T-helper 22 cell (primary cell): ENCODE measurements around the gene UTF1.
"Not testable (repeated sequence)": the region's sequence is repeated elsewhere in the genome, so short reads cannot be mapped to it uniquely, and the experiment has no call there.

Source experiments
- DNase-seq: peaks from one replicate; pipeline ENCODE4 v3.0.0-alpha.2; 2020; ENCODE audit warnings: low read depth

Gene UTF1

DNA sequence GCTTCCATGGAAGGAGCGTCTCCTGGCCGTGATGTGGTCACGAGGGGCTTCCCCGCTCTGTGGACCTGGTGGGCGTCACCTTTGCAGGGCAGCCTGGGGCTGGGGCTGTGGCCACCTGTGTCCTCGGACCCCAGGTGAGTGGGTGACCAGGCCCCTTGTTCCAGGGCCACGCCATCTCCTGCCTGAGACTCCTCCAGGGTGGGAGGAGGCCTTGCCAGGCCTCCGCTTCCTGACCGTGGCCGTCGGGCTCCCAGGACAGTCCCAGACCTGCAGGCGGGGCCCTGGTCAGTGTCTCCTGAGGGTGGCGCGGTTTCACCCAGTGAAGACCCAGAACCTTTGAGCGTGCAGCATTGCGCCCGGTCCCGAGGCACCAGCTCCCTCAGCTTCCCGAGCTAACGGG lies 20.4 kb upstream of the UTF1 start:
- no peak for DNase-seq

DNA sequence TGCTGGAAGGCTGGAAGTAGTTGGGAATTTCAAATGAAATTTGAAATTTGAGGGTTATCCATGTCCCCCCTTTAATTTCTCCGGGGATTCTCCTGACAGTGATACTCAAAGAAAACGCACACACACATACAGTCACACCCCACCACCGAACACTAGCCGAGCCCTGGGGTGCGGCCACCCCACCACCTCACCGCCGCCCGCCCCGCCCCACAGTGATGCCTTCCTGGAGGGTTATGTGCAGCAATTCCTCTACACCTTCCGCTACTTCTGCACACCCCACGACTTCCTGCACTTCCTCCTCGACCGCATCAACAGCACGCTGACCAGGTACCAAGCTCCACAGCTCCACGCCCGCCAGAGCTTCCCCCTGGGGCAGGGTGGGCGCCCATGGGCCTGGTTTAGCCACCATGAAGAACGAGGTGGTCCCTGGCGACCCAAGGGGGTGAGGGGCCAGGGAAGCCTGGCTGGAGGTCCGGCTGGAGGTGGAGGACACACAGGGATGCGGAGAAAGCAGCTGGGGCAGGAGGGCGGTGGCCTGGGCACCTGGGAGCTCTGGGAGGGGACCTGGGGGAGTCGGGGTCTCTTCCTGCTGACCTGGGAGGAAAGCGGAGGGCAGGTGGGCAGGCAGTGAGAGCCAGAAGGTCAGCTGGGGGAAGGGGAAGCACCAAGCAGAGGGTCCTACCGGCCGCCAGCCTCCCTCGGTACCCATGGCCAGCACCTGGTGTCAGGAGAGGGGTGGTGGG lies 19.4 kb upstream of the UTF1 start:
- no peak for DNase-seq

DNA sequence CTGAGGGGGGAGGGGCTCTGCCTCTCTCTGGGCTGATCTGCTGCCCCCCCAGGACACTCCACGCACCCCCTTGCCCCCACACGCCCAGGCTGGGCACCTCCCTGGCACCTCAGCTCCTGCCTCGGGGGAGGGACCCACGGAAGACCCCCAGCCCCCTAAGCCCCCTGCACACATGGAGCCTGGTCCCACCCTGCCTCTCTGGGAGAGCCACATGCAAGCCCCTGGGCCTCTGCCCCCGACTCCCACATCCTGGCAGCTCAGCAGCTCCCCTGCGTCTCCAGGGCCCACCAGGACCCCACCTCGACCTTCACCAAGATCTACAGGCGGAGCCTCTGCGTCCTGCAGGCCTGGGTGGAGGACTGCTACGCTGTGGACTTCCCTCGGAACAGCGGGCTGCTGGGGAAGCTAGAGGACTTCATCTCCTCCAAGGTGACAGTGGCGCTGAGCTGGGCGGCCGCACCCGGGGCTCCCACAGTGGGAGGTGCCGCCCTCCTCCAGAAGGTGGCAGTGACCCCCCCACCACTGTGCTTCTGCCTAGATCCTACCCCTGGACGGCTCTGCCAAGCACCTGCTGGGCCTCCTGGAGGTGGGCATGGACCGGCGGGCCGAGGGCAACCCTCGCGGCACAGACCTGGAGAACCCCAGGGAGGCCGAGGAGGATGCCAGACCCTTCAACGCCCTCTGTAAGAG lies 18.7 kb upstream of the UTF1 start:
- DNase-seq = no peak

DNA sequence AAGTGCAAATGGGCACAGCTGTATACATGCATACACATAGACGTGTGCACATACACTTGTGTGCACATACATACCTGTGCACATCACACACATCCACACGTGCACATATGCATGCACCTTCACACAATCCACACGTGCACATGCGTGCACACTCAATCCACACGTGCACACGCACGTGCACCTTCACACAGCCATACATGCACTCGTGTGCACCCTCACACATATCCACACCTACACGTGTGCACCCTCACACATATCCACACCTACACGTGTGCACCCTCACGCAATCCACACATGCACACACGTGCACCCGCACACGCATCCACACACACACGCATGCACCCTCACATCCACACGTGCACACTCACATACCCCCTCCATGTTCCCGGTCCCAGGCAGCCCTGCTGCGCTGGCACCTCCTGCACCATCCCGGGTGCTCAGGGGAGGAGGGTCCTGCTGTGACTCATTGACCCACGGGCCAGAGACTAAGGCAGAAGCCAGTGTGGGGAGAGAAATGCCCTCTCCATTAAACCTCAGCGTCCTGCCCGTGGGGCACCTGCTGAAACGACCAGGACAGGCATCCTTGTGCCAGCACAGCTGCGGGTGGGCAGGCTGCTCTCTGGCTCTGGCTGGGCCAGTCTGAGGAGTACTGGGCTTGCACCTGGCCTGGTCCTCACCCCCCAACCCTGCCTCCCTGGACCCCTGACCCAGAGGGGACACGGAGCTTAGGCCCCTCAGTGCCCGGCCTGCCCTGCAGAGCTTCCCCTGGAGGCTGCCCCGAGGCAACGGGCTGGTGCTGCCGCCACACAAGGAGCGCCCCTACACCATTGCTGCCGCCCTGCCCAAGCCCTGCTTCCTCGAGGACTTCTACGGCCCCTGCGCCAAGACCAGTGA lies 17.8 kb upstream of the UTF1 start:
- DNase-seq = no peak

DNA sequence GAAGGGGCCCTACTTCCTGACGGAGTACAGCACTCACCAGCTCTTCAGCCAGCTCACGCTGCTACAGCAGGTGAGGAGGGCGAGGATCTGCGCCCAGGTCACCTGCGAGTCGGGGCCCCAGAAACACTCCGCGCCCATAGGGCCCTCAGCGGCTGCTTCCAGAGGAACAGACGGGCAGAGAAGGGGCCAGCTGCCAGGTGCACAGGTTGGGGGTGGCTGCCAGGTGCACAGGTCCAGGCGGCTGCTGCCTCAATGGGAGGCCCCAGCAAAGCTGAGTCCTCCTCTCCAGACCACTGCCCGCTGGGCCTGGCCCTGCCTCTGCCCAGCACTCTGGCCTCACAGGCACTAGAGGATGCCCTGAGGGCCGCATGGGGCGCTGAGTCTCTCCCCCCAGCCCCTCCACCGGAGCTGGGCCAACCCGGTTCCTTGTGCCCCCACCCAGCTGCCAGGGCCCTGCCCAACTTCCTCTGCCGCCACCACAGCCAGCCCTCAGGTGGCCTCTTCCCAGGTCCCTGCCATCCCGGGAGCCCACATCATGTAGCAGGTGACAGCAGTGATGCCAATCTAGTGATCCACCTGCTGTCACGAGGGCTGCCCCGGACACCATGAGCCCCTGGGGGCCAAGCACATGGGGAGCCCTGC lies 17.0 kb upstream of the UTF1 start:
- DNase-seq = no peak

DNA sequence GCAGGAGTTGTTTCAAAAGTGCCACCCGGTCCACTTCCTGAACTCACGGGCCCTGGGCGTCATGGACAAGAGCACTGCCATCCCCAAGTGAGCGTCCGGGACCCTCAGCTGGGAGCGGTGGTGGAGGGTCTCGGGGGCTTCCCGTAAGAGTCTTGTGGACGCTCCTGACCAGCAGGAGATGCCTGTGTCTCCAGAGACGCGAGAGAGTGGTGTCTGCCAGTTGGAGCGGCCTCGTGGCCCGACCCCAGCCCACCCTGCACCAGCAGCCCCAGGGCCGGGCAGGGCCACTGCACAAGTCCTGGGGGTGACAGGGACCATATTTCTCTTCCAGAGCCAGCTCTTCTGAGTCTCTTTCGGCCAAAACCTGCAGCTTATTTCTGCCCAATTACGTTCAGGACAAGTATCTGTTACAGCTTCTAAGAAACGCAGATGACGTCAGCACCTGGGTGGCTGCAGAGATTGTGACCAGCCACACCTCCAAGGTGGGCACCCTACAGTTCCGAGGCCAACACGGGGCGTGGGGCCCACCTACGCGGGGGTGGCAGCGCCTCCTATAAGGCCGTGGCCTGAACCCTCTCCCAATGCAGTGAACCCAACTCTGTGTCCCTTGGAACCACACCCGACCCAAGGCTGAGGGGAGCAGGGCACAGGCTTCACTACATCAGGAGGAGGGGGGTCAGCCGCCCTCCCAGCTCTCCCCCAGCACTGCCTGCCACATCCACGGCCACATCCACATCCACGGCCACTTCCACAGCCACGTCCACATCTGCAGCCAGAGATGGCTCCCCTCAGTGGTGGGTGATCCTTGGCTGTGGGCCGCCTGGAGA lies 16.2 kb upstream of the UTF1 start:
- DNase-seq = no peak

DNA sequence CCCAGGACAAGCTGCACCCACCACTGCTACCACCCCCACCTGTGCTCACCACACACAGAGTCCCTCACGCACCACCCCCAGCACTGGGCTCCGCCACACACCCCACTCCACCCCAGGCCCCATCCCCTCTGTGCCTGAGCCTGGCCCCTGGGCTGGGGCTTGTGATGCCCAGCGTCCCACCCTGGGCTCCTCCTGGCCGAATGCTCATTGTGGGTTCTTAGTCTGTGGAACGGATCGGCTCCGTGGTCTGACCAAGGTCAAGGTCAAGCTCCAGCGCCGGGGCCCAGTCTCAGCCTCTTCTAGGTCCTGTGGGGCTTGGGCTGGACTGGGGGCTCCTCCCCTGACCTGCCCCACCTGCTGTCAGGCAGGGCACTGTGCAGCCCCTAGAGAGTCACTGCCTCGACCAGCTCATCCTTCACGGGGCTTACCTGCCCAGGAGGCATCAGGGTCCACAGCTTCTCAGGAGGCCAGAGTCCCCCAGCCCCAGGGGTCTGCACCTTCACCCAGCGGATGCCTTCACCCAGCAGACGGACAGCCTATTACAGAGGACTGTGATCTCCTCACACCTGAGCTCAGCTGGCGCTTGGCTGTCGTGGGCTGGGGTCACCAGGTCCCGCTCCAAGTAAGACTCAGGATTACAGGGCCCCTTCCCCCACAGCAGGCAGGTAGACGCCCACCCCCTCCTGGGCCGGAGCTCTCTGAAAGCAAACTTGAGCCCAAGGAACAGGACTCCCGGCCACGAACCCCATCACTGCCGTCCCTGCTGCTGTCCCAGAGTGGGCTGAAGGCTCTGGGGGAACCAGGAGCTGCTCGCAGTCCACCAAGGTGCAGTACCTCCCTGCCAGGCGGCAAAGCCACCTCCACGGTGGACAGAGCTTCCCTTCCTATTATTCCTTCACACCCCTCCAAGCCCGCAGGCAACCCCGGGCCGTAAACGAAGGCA lies 15.3 kb upstream of the UTF1 start:
- no peak for DNase-seq

DNA sequence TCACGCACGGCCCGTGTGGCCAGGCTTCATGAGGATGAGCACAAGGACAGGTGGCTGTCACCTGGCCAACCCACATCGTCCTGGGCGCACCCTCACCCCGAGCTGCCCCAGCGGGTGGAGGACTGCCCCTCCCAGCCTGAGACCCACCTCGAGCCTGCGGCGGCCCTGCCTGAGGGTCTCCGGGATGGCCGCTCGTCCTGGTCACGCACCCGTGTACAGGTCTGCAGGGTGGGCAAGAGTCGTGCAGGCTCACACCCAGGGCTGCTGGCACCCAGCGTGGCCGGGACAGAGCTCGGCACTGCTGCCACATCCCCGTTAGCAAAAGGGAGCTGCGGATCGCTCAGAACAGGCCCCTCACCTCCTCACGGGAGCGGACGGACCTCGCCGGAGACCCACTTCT lies 14.4 kb upstream of the UTF1 start:
- DNase-seq = no peak

DNA sequence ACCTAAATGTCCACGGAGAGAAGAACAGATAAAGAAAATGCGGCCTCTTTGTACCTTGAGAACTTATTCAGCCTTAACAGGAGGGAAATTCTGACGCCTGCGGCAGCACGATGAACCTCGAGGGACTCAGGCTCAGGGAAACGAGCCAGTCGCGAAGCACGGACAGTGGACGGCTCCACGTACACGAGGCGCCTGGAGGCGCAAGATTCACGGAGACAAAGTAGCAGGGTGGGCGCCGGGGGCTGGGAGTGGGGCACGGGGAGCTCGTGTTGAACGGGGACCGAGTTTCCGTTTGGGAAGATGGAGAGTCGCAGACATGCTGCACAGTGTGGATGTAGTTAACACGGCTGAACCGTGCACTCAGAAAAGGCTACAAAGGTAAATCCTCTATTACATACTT lies 13.2 kb upstream of the UTF1 start:
- DNase-seq = no peak

DNA sequence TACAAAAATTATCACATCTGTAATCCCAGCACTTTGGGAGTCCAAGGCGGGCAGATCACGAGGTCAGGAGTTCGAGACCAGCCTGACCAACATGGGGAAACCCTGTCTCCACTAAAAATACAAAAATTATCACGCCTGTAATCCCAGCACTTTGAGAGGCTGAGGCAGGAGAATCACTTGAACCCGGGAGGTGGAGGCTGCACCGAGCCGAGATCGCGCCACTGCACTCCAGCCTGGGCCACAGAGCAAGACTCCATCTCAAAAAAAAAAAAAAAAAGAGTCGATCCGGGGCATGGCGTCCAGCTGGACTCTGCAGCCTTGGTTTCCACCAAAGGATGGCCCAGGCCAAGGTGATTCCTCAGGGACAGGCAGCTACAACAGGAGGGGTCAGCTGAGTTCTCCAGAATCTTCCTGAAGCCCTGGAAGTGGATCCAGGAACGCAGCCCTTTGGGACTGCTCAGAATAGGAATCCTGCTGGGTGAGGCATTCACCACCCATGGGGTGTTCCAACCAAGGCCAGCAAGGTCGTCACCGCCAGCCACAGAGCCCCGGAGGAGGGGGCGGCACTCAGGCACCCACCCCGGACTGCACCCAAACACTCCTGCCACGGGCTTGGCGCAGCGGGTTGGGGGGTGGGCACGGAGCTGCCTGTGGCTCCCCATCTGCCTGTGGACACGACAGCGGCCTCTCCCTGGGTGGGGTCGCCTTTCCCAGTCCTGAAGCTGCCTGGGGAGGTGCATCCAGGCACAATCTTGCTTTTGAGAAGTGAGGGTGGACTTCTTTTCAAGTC lies 12.0 kb upstream of the UTF1 start:
- no peak for DNase-seq

DNA sequence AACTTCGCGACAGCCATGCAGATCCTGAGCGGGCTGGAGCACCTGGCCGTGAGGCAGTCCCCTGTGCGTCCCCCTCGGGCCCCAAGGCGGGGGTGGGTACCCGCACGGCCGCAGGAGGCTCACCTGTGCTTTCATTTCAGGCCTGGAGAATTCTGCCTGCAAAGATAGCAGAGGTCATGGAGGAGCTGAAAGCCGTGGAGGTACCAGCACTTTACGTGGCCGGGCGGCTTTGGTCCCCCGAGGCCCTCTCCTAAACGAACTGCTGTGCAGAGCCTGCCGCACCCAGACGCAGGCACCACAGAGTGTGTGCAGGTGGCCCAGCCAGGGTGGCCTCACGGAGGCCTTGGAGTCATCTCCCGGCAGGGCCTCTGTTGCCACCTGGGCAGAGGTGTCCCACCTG lies 11.1 kb upstream of the UTF1 start:
- DNase-seq = no peak

DNA sequence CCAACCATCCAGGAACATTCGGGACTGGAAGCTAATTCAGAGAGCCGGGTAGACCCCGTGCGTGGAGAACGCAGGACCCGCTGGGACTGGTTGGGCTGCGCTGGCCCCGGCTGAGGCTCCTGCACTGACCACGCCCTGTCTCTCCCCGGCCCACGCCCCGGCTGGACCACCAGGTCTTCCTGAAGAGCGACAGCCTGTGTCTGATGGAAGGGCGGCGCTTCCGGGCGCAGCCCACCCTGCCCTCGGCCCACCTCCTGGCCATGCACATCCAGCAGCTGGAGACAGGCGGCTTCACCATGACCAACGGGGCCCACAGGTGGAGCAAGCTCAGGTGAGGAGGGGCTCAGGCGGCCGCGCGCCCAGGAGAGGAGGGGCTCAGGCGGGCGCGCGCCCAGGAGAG lies 10.2 kb upstream of the UTF1 start:
- no peak for DNase-seq

DNA sequence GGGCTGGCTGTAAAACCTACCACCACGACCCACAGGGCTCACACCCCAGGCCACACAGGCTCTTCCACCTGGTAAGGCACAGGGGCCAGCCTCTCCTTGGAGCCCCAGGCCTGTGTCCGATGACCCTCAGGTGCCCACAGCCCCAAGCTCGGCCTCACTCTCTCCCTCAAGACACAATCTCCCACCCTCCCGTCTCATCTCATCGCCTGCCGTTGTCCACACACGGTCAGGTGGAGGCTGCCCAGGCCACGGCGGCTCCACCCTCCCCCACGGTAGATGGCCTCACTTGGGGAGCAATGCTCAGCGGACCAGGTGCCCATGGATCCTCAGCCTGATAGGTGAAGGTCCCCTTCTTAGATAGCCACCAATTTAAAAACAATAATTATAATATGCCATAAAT lies 8.7 kb upstream of the UTF1 start:
- DNase-seq = no peak

DNA sequence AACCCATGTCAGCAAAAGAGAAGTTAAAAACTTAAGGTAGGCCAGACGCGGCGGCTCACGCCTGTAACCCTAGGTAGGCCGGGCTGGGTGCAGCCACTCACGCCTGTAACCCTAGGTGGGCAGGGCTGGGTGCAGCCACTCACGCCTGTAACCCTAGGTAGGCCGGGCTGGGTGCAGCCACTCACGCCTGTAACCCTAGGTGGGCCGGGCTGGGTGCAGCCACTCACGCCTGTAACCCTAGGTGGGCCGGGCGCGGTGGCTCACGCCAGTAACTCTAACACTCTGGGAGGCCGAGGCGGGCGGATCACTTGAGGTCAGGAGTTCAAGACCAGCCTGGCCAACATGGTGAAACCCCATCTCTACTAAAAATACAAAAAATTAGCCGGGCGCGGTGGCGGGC lies 8.3 kb upstream of the UTF1 start:
- not testable (repeated sequence) for DNase-seq

DNA sequence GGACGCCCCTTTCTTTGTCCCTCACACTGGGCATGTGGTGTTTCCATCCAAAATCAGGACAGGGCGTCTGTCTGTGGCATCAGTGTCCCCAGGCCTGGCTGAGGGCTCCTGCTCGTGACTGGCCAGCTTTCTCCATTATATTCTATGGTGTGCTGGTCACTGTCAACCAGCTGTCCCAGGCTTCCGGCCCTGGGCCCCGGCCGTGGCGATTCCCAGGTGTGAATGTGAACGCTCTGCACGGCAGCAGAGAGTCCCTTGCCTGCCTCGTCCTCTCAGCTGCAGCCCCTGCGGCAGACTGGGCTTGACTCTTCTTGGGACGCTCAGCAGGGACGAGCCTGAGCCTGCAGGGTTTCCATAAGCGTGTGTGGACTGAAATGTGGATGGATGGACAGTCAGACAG lies 5.9 kb upstream of the UTF1 start:
- no peak for DNase-seq

DNA sequence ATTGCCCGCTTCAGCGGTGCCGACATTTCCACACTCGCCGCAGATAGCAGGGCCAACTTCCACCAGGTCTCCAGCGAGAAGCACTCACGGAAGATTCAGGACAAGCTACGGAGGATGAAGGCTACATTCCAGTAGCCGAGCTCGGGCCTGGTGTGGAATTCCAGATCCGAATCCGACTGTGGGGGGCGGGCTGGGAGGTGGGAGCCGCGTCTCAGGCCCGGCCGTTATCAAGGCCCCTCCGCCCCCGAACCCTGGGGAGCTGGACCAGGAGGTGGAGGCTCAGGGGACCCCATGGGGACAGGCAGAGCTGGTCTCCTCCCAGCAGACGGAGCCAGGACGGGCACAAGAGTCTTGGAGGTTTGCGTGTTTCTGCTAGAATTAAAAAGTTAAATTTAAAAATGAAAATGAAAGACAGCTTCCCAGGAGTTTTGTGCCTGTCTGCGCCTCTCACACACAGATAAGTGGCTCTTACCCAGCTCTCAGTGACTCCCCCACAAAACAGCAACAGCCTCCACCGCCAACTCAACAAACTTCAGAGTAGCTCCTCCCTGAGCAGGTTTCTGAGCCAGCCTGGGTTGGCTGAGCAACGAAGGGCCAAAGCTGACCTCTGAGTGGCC lies 5.2 kb upstream of the UTF1 start:
- DNase-seq = no peak

DNA sequence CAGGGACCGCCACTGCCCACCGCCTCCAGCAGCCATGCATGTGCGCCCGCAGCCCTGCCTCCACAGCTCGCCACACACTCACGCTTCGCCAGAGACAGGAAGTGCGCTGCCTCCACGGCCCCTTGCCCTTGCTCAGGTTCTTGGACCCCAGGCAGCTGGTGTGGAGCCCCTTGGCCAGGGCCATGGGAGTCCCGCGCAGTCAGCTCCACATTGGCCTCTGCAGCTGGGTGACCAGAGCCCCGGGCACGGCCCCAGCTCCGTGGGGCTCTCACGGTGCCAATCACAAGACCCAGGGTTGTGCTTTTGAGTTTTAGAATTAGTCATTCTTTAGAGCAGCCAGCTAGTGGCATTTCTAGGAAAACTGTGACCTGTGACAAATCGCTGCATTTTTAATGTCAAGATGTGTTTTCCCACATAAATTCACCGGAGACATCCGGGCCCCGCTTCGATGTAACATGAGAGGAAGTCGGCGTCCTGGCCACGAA lies 4.3 kb upstream of the UTF1 start:
- no peak for DNase-seq

DNA sequence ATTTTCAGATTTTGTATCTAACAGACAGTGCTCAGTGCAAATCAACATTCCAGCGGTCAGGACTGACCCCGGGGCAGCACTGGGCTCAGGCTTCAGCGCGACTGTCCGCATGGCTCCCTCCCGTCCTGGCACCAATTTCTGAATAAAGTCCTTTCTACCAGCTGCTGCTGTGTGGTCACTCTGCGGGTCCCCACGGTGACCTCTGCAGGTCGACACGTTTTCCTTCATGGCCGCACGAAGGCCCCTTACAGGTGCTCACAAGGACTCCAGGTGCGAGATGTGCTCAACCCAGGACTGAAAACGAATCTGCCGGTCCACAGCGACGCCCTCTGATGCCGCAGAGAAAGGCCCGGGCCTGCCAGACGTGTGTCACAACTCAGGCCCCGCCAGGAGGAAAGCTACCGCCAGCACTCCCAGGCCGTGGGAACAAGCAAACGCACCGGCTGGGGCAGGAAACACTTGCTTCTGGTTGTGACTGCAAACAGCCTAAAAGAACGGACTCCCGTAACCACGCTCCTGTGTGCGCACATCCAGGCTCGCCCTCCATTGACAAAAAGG lies 3.7 kb upstream of the UTF1 start:
- no peak for DNase-seq

DNA sequence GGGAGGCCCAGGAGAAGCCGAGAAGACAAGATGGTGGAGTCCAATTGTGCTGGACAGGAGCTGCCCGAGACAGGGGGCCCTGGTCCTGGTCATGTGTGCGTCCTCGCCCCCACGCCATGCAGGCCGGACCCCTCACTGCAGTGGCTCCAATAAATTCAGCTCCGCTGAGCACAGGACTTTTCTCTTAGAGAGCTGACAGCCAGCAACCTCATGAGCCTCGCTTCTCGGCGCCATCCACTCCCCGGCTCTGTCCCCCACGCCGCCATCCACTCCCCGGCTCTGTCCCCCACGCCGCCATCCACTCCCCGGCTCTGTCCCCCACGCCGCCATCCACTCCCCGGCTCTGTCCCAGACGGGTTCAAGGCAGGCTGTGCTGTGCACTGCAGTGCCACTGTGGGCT lies 2.8 kb upstream of the UTF1 start:
- DNase-seq = no peak
